Measurements from ENCODE around the gene MICALL1. TPM values are rescaled to one million over a fixed set of nuclear protein-coding genes. Genes with fewer than 3 reads are reported as not detected.
"Not testable (repeated sequence)": the region's sequence is repeated elsewhere in the genome, so short reads cannot be mapped to it uniquely, and the experiment has no call there.

MICALL1 gene
- total RNA-seq, 2 experiments from 2014 or later = 18.3 to 25.7 TPM

- Histone ChIP-seq H4K20me1 (ENCODE audit: insufficient read depth, low read length) (peaks cover 7% of the 10 kb centered on the region), H3K4me1 (ENCODE audit: insufficient read depth, low read length, poor library complexity, severe bottlenecking) (peaks cover 16% of the 10 kb centered on the region), H3K27ac (ENCODE audit: low read depth, low read length, poor library complexity, severe bottlenecking) (no peak within 1 kb of the TSS), H2AFZ (ENCODE audit: low read length) (peak within 1 kb of the TSS; percentile 84), H3K4me2 (ENCODE audit: low read length) (peak within 1 kb of the TSS; percentile 89), H3K9me3 (ENCODE audit: low read length) (no peaks in the 10 kb centered on the region), H3K9me2 (ENCODE audit: insufficient read depth, low read length) (no peaks in the 10 kb centered on the region), H3K79me2 (ENCODE audit: insufficient read depth, low read depth, low read length) (peaks cover 15% of the 10 kb centered on the region), H3K4me3 (ENCODE audit: low read depth, low read length, poor library complexity, severe bottlenecking) (peak within 1 kb of the TSS; percentile 98), H3K36me3 (ENCODE audit: insufficient read depth, low read length) (peaks cover 25% of the 10 kb centered on the region)
- DNase-seq (ENCODE audit: low spot score) = peak; percentile 97
- no peak for TF ChIP-seq EZH2phosphoT487 (IDR thresholded peaks at IDR 0.05; ENCODE audit: borderline replicate concordance, low read depth, low read length)
- peak; percentile 22; the same call in 1 of the 2 replicates for TF ChIP-seq CTCF (conservative IDR thresholded peaks at IDR 0.05; ENCODE audit: low read length)
- no TSS peak for BruUV-seq (replicated peaks)
- POLR2A ChIA-PET = interaction anchor here (0.7 to 1.6 kb wide), 3 partner anchors 14 to 57 kb away, joined by 3 to 7 read pairs (median 5); no protein-coding TSS in a partner anchor
- CTCF ChIA-PET (ENCODE audit: unreplicated experiment) = interaction anchor here (0.7 kb wide), 1 partner anchor 20 kb away, joined by 3 read pairs; no protein-coding TSS in a partner anchor
- intact Hi-C loops (cut with micrococcal nuclease; ENCODE audit: unreplicated experiment) = no loop called here
Measured at GRCh38 chr22:37953437-37954179, 47.5 kb downstream of the MICALL1 start, which contains the start of the genes C22orf23 and POLR2F. TSS of gene C22orf23 (minus strand) at chr22:37953601. CDS start at chr22:37953149, 452 bp downstream. TSS of gene POLR2F (plus strand) at chr22:37953699. CDS start at chr22:37953788, 89 bp downstream.

DNA sequence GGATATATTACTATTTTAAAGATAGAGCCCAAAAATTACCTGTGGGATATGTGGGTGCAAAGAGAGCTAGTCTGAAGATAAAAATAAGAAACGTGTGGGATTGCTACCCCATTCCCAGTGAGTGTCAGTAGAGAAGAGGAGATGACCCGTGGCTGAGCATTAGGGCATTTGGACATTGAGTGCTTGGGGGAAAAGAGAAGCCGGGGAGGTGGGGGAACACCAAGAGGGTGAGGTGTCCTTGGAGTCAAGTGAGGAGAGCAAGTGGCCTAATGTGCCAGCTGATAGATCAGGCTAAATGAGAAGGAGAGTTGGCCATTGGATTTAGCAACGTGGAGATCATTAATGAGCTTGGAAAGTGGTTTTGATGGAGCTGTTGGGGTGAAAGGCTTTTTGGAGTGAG is 48.6 kb downstream of the MICALL1 start:
- Histone ChIP-seq H4K20me1 (ENCODE audit: insufficient read depth, low read length) (peaks cover 7% of the 10 kb centered on the region), H3K9me2 (ENCODE audit: insufficient read depth, low read length) (no peaks in the 10 kb centered on the region), H3K4me3 (ENCODE audit: low read depth, low read length, poor library complexity, severe bottlenecking) (peak overlapping the region; percentile 98), H3K9me3 (ENCODE audit: low read length) (no peaks in the 10 kb centered on the region), H3K79me2 (ENCODE audit: insufficient read depth, low read depth, low read length) (peaks cover 15% of the 10 kb centered on the region), H2AFZ (ENCODE audit: low read length) (no peak overlapping the region), H3K4me1 (ENCODE audit: insufficient read depth, low read length, poor library complexity, severe bottlenecking) (peaks cover 16% of the 10 kb centered on the region), H3K36me3 (ENCODE audit: insufficient read depth, low read length) (peaks cover 36% of the 10 kb centered on the region), H3K27ac (ENCODE audit: low read depth, low read length, poor library complexity, severe bottlenecking) (no peak overlapping the region), H3K4me2 (ENCODE audit: low read length) (peak overlapping the region; percentile 89)
- intact Hi-C loops (cut with micrococcal nuclease; ENCODE audit: unreplicated experiment) = no loop called here
- TF ChIP-seq CTCF (conservative IDR thresholded peaks at IDR 0.05; ENCODE audit: low read length) (no peak), EZH2phosphoT487 (IDR thresholded peaks at IDR 0.05; ENCODE audit: borderline replicate concordance, low read depth, low read length) (no peak)
- ChIA-PET CTCF (ENCODE audit: unreplicated experiment) (interaction anchor here (0.6 kb wide), 1 partner anchor 255 kb away, joined by 3 read pairs; no protein-coding TSS in a partner anchor), POLR2A (interaction anchor here (0.6 to 1.6 kb wide), 6 partner anchors 13 to 75 kb away, joined by 3 to 7 read pairs (median 4); no protein-coding TSS in a partner anchor)
- BruUV-seq (replicated peaks) = no TSS peak
- no peak for DNase-seq (ENCODE audit: low spot score)

DNA sequence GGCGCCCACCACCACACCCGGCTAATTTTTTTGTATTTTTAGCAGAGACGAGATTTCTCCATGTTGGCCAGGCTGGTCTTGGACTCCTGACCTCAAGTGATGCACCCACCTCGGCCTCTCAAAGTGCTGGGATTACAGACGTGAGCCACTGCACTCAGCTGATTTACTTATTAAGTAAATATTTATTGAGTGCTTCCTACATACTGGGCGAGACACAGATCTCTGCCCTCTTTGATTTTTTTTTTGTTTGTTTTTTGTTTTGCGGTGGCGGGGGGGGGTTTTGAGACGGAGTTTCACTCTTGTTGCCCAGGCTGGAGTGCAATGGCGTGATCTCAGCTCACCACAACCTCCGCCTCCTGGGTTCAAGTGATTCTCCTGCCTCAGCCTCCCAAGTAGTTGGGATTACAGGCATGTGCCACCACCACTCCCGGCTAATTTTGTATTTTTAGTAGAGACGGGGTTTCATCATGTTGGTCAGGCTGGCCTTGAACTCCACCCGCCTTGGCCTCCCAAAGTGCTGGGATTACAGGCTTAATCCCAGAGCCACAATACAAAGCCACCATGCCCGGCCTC is 49.8 kb downstream of the MICALL1 start:
- POLR2A ChIA-PET = interaction anchor here (0.7 kb wide), 1 partner anchor 299 kb away, joined by 3 read pairs; no protein-coding TSS in a partner anchor
- H3K79me2 ChIP-seq (ENCODE audit: insufficient read depth, low read depth, low read length) = peaks cover 15% of the 10 kb centered on the region

More for the DNA sequence above, 49.8 kb downstream of the MICALL1 start:
- H4K20me1 ChIP-seq (ENCODE audit: insufficient read depth, low read length); H3K4me2 ChIP-seq (ENCODE audit: low read length); H3K27ac ChIP-seq (ENCODE audit: low read depth, low read length, poor library complexity, severe bottlenecking); H3K9me3 ChIP-seq (ENCODE audit: low read length); intact Hi-C loops (cut with micrococcal nuclease; ENCODE audit: unreplicated experiment); CTCF ChIA-PET (ENCODE audit: unreplicated experiment); H3K4me3 ChIP-seq (ENCODE audit: low read depth, low read length, poor library complexity, severe bottlenecking); BruUV-seq (replicated peaks); DNase-seq (ENCODE audit: low spot score); H2AFZ ChIP-seq (ENCODE audit: low read length); H3K9me2 ChIP-seq (ENCODE audit: insufficient read depth, low read length): not testable (repeated sequence)
- Histone ChIP-seq H3K36me3 (ENCODE audit: insufficient read depth, low read length) (peaks cover 48% of the 10 kb centered on the region), H3K4me1 (ENCODE audit: insufficient read depth, low read length, poor library complexity, severe bottlenecking) (peaks cover 16% of the 10 kb centered on the region)

Measured in OCI-LY7 (cell line).